ENCODE measurements around the gene SMURF2.
"Not testable (repeated sequence)": the region's sequence is repeated elsewhere in the genome, so short reads cannot be mapped to it uniquely, and the experiment has no call there.

DNA sequence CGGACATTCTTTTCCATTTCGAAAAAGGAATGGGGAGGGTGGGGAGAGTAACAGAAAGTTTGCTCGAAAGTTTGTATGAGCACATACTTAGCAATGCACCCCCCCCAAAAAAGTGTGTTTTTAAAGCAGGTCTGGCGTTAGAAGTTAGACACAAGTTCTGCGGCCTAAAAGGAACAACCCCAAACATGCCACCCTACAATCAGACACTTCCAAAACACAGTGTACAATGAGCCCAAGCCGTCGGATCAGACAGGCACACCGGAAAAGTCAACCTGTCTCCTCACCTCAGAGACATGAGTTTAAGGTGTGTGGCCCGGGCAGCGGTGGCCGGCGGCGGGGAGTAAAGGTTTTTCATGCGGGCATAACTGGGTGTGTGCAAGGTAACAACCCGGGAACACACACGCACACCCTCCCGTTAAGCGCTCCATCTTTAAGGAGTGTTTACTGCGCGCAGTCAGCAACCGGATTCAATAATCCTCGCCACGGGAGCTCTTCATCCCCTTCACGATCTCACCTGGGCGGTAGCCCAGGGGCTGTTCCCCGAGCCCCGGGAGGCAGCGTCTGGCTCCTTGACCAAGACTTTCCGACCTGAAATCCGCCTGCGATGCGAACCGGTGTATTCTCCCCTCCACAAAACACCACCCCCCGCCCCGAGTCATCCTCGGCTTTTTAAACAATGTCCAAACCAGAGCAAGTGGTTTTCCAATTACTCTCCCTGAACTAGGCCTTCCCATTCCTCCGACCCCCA, 955 bp downstream of the SMURF2 start:
- TF ChIP-seq PAX5 (IDR thresholded peaks at IDR 0.05; ENCODE audit: borderline replicate concordance, low read depth, low read length); NFXL1 (IDR thresholded peaks at IDR 0.05; ENCODE audit: borderline replicate concordance); TCF12 (IDR thresholded peaks at IDR 0.05; ENCODE audit: low read depth, low read length): not testable (repeated sequence)
- TF ChIP-seq, protein P1, sequence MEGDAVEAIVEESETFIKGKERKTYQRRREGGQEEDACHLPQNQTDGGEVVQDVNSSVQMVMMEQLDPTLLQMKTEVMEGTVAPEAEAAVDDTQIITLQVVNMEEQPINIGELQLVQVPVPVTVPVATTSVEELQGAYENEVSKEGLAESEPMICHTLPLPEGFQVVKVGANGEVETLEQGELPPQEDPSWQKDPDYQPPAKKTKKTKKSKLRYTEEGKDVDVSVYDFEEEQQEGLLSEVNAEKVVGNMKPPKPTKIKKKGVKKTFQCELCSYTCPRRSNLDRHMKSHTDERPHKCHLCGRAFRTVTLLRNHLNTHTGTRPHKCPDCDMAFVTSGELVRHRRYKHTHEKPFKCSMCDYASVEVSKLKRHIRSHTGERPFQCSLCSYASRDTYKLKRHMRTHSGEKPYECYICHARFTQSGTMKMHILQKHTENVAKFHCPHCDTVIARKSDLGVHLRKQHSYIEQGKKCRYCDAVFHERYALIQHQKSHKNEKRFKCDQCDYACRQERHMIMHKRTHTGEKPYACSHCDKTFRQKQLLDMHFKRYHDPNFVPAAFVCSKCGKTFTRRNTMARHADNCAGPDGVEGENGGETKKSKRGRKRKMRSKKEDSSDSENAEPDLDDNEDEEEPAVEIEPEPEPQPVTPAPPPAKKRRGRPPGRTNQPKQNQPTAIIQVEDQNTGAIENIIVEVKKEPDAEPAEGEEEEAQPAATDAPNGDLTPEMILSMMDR (IDR thresholded peaks at IDR 0.05 in 2 of 3, conservative IDR thresholded peaks at IDR 0.05 in 1 of 3; ENCODE audit: control insufficient read depth in 2 of 3, extremely low read depth in 1 of 3, insufficient read depth in 1 of 3, low read depth in 3 of 3, low read length in 3 of 3), result not testable (repeated sequence)
